Dedifferentiated amniotic fluid mesenchymal stem cell (primary cell): ENCODE results near the gene GZMM.

Experiments used
- DNase-seq: peaks from one replicate; pipeline ENCODE4 v3.0.0-alpha.2; 2016; ENCODE audit errors: extremely low spot score

GZMM gene

DNA sequence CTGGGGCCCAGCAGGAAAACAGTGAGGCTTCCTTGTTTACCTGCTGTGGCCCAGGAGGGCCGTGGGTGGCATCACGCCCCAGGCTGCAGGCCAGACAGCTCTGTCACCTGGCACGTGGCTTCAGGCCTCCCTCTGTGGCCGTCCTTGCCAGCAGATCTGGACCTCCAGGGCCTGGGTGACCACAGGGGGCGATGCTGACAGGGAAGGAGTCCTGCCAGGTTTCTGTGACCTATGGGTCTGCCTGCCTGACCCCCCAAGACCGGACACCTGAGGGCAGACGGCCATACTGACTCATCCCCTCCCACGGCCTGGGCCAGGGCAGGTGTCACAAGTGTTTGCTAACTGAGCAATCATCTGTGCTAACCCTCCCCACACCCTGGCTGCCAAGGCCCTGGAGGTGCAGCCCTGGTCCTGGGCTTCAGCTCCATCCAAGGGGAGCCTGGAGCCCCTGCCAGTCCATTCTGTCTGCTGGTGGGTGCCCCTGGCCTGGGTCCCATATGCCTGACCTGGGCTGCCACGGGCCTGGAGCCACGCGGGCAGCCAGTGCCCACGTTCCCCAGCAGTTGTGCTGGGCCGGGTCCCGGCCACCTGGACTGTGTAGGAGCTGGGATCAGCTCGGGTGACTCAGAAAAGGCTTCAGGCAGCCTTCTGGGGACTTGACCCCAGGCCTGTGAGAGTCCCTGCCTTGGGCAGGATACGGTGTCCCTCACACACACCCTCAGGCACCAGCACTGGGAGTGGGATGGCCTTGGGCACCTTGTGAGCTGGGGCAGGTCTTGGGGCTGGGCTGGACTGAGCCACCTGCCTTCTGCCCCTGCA lies 8.6 kb upstream of the GZMM start:
- DNase-seq = no peak

DNA sequence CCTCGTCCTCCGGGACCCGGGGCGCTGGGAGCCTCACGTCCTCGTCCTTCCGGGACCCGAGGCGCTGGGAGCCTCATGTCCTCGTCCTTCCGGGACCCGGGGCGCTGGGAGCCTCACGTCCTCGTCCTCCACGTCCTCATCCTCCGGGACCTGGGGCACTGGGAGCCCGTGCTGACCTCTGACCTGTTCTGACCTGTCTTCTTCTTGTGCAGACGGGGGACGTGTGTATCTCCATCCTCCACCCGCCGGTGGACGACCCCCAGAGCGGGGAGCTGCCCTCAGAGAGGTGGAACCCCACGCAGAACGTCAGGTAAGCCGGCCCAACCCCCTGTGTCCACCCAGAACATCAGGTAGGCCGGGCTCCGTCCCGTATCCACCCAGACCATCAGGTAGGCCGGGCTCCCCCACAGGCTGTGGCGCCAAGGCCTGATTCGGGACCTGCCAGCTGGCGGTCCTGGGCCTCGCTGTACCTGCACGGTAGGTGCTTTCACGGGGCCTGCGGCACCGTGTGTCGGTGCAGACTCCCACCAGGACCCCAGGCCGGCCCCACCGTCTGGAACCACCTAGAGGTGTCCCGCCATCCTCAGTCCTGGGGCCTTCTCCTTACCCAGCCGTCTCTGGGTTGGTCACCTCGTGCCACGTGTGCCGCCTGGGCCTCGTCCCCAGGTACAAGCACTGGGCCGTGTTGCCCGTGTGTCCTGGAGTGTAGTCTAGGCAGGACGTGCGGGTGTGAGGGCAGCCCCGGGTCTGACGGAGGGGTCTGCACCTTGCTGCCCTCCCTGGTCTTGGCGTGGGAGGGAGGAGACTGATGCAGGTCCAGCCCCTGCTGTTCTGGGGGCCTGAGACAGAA lies 7.6 kb upstream of the GZMM start:
- DNase-seq = no peak

DNA sequence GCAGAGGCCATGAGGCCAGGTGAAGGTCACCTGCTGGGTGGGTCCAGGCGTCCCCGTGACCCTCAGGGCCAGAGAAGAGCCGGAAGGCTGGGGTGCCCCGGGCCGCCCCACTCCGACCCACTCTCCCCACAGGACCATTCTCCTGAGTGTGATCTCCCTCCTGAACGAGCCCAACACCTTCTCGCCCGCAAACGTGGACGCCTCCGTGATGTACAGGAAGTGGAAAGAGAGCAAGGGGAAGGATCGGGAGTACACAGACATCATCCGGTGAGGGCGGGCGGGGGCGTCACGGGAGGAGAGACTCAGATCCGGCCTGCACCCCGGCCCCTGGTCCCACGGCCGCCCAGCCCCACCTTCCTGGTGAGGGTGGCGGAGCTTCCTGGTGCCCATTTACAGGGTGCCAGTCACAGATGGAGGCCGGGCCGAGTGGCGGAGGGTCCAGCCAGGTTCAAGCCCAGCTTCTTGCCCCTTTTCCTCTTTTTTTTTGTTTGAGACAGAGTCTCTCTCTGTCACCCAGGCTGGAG lies 6.9 kb upstream of the GZMM start:
- DNase-seq = no peak

DNA sequence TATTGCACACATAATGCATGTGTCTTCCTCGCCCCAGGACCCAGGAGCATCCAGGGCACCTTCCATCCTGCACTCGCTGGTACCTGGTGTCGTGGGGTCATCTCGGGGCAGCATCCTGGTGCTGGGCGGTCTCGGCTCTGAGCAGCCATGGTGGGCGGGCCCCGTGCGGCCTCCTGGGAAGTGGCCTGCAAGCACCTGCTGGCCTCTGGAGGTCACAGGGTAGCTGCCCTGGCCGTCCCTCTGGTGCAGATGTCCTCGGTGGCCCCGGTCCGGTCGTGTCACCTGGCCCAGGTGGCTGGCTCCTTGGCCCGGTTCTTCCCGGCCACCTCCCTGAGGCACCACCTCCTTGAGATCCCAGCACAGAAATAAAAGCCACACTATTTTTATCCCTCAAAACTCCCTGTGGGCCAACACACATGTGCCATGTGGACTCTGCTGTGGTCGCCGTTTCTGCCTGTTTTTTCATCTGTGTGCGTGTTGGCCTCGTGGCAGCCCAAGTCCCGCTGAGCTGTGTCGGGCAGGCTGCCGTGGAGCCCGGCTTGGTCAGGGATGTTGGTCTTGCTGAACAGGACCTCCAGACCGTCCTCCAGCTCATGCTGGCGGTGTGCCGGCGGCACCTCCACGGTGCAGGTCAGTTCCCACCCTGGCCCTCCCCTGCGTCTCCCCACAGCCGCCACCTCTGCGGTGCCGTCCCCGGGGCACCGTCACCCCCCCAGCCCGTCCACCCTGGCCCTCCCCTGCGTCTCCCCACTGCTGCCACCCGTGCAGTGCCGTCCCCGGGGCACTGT lies 5.0 kb upstream of the GZMM start:
- DNase-seq = no peak

DNA sequence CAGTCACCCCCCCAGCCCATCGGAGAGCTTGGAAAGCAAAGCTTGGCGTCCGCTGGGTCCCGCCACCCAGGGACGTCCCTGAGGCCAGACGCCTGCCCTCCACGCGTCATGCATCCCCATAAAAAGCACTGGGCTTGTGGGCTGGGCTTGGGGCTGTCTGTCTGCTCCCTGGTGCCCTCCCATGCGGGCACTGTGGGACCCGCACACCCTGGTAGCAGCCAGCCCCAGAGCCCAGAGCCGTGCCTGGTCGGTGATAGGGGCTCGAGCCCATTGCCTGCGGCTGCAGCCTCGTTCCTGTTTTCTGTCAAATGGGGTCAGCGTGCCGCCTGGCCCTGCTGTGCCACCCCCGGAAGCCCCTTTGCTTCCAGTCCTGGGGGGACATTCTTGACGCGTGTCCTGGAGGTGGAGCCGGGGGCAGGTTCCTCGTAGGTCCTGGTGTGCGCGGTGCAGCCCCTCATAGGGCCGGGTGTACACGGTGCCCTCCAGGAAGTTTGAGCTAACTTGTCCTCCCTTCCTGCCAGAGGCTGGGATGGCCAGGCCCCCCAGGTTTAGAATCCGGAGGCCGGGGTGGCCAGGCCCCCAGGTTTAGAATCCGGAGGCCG lies 4.3 kb upstream of the GZMM start:
- no peak for DNase-seq

DNA sequence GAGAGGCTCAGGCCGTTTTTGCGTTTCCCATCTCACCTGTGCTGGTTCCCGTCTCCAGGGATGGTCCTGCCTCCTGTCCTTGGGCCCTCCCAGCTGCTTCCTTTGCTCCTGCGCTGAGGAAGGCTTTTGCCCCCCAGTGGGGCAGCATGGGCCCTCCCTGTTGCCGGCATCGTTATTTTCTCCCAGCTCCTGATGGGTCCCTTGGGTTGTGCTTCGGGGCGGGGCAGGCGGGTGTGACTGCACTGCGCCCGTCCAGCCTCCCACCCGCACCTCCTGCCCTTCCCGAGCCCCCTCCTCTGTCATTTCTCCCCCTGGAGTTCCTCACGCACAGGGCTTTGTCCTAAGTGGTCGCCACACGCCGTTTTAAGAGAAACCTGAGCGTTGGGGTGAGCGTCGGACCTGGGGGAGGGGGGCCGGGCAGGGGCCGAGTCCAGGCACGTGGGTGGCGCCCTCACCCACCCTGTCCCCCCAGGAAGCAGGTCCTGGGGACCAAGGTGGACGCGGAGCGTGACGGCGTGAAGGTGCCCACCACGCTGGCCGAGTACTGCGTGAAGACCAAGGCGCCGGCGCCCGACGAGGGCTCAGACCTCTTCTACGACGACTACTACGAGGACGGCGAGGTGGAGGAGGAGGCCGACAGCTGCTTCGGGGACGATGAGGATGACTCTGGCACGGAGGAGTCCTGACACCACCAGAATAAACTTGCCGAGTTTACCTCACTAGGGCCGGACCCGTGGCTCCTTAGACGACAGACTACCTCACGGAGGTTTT lies 2.8 kb upstream of the GZMM start:
- no peak for DNase-seq

DNA sequence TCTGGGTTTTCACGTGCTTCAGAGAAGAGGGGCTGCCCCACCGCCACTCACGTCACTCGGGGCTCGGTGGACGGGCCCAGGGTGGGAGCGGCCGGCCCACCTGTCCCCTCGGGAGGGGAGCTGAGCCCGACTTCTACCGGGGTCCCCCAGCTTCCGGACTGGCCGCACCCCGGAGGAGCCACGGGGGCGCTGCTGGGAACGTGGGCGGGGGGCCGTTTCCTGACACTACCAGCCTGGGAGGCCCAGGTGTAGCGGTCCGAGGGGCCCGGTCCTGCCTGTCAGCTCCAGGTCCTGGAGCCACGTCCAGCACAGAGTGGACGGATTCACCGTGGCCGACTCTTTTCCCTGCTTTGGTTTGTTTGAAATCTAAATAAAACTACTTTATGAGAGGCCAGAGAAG lies 2.2 kb upstream of the GZMM start:
- DNase-seq = no peak

DNA sequence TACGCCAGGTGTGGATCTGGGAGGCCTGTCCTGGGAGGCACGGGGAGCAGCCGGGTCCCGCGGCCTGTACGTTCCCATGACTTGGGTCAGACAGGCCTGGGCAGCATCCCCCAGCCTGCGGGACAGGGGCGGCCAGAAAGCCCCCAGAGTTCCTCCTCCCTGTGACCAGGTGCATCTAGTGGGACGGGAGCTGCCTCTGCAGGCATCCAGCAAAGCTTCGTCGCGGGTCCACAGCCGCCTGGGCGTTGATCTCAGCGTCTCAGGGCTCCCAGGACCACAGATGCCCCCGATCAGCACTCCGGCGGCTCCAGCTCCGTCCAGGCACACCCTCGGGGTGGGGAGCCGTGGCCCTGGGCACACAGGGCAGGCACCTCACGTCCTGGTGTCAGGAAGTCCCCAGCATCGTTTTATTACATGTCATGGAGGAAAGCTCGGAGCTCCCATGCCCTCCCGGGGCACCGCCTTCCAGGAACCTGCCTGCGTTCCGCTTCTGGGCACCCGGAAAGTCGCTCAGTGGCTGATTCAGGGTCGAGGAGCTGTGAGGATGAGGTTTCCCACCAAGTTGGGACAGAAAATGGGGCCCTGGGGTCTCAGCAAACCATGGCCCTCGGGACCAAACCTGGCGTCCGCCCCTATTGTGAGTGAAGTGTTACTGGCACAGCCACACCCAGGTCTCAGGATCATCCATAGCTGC lies 1.5 kb upstream of the GZMM start:
- DNase-seq = no peak

DNA sequence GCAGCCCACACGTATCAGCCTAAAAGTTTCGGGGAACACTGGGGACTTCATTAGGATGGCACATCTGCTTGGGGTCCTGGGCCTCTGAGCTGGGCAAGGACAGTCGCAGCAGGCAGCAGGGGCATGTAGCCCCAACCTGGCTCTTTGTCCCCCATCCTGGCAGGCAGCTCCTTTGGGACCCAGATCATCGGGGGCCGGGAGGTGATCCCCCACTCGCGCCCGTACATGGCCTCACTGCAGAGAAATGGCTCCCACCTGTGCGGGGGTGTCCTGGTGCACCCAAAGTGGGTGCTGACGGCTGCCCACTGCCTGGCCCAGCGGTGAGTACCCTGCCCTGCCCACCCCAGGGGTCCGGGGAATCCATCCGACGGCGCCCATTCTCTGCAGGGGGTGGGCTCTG lies 3.3 kb downstream of the GZMM start:
- no peak for DNase-seq

DNA sequence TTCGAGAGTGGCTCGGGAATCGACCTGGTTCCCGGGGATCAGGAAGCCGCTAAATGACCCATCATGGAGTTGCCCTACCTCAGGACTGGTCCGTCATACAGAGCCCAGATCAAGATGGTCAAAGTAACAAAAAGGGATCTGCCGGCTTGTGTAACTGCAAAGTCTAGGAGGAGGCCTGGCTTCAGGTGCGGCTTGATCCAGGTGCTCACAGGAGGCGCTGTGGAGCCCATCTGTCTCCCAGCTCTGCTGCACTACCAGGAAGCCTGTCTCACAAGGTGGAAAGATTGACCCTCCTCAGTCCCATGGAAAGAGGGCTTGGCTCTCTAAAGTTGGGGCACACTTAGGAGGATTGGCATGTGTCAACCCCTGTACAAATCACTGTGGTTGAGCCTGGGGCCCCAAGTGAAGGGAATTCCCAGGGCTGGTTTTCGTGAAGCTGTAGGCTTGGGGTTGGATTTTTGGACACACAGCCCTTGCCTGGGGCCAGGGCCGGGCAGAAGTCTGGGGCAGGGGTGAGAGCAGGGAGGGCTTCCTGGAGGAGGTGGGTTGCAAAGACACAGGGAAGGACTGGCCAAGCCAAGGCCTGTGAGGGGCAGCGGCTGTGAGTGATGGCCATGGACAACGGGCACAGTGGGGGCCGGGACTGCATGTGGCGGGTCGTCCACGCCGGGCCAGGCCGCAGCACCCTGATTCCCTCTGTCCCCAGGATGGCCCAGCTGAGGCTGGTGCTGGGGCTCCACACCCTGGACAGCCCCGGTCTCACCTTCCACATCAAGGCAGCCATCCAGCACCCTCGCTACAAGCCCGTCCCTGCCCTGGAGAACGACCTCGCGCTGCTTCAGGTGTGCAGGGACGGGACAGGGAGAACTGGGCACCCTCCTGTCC lies 4.2 kb downstream of the GZMM start:
- no peak for DNase-seq

DNA sequence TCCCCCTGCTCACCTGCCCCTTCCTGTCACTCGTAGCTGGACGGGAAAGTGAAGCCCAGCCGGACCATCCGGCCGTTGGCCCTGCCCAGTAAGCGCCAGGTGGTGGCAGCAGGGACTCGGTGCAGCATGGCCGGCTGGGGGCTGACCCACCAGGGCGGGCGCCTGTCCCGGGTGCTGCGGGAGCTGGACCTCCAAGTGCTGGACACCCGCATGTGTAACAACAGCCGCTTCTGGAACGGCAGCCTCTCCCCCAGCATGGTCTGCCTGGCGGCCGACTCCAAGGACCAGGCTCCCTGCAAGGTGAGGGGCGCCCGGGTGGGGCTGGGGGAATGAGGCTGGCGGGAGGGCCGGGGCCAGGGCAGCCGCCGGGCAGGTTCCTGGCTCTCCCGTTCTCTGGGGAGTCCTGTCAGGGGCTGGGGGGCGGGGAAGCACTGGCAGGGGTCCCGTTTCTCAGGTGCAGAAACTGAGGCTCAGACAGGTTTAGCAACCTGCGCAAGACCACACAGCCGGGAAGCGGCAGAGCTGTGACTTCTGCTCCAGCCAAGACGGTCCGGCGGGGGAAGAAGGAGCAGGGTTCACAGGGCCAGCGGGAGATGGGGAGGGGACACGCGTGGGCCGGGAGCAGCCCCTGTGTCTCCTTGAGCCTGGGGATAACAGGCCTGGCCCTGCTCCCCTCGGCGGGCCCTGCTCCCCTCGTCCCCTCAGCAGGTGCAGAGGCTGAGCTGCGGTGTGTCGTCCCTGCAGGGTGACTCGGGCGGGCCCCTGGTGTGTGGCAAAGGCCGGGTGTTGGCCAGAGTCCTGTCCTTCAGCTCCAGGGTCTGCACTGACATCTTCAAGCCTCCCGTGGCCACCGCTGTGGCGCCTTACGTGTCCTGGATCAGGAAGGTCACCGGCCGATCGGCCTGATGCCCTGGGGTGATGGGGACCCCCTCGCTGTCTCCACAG lies 5.3 kb downstream of the GZMM start:
- DNase-seq = no peak

DNA sequence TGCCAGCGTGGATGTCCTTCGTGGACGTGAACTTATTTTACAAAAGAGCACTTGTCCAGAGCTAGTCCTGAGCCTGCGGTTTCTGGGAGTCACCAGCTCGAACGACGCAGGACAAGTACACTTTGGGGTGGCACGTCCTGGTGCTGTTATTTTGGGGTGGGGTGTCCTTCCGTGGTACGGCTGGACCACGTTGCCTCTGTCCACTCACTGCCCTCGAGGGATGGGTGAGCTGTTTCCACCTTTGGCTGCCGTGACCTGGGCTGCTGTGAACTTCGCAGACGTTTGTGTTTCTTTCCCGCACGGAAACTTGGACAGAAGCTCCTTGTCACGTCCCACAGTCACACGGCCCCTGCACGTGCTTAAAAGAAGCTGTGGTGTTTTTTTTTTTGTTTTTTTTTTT lies 11.0 kb downstream of the GZMM start:
- no peak for DNase-seq

DNA sequence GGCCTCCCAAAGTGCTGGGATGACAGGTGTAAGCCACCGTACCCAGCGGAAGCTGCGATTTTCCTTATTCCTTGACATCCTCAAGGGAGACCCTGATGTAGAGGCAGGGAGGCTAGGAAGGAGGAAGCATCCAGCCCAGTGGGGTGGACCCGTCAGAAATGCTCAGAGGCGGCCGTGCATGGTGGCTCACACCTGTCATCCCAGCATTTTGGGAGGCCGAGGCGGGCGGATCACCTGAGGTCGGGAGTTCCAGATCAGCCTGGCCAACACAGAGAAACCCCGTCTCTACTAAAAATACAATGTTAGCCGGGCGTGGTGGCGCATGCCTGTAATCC lies 11.6 kb downstream of the GZMM start:
- no peak for DNase-seq

DNA sequence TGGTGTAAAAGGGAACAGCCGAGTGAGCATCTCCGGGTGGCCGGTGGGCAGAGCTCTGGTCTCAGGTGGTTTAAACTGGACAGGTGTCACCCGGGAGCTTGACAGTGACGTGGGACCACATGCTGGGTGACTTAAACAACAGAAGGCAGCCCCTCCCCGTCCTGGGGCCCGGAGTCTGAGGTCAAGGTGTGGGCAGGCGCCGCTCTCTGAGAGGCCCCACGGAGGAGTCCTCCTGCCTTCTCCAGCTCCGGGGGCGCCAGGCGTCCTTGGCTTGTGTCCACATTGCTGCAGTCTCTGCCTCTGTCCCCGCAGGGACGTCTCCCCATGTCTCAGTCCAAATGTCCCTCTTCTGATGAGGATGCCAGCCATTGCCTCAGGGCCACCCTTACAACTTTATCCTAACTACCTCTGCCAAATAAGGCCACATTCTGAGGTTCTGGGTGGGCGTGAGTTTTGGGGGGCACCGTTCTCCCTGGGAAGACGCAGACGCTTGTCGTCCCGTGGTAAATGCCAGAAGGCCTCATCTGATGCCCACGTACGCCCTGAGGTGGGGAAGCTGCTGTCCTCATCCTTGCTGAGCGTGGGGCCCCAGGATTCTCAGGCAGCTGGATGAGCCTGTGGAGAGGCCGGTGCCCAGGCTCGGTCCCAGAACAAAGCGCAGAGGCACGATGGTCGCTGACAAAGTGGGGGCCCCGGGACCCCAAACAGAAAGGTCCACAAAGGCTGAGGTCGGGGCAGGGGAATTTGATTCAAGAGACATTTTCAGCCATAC lies 12.9 kb downstream of the GZMM start:
- no peak for DNase-seq

DNA sequence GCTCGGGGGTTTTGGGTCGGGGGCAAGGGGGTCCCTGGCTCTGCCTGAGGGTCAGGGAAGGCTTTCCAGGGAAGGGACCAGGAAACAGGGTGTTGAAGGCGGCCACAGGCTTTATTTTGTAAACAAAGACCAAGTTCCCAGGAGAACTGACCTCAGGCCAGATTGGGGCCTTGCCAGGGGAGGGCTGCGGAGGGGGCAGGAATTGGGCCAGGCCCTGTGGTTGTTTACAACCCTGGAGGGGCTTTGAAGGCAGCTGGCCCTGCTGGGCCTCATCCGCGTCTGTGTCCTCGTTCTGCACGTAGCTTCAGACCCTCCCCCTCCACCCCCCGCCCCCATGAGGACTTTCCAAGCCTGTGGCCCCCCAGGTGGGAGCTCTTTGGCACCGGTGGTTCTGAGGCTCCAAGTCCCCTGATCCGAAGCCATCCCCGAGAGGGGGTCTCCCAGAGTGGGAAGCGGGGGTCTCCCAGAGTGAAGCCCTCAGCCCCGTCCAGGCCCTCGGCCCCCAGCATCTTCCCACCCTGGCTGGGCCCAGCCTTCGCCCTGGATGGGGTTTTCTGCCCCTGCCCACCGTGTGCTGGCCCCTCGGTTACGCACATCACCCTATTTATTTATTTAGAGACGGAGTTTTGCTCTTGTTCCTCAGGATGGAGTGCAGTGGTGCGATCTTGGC lies 15.1 kb downstream of the GZMM start:
- DNase-seq = no peak

DNA sequence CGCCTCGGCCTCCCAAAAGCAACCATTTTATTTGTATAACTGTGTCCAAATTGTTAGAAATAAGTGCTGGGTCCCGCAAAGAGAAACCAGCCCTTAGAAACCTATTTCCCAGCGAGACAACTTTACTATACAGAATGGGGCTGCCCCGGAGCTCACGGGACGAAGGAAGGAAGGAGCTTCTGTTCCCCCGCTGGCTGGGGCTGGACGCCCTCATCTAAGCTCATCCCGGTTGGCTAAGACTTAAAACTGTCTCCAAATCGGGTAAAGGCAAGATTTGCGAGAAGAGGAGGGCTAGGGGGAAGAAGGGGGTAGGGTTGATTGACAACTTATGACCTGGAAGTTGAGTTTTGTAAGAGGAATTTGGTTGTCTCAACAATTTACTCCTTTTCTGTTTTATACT lies 16.3 kb downstream of the GZMM start:
- DNase-seq = no peak

DNA sequence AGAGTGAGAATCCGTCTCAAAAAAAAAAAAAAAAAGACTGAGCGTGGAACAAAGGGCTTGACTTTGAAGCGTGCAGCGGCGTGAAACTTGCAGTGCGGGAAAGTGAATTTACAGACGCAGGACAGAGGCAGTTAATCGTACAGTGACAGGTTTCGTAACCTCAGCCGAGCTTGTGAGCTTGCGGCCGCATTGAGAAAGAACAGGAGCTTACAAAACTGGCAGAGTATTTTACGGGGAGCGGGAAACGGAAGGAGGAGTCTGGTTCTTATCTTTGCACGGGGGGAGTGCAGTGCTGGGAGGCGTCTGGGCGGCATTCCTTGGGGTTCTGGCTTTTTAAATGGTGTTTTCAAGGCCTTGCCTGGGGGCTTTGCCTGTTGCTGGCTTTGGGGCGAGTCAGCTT lies 22.6 kb downstream of the GZMM start:
- DNase-seq = no peak
